Upper lobe of left lung (tissue), 6 donors: ENCODE data around the gene NKAPL. TPM values are rescaled to one million over a fixed set of nuclear protein-coding genes. Genes with fewer than 3 reads are reported as not detected.
A peak's percentile ranks its signal among the peaks of the same experiment; 100 is the strongest.

Experiments used
- ATAC-seq, 2 donors: fragments of 200-7000 bp; cut with Tn5 transposase; one replicate each; pipeline ENCODE4 v1.9.1; 2022; ENCODE audit warnings: mild to moderate bottlenecking in 2 of 2, moderate library complexity in 2 of 2; ENCODE audit not compliant: low FRiP score in 2 of 2
- DNase-seq, 2 donors: peaks; one replicate each; pipeline ENCODE4 v3.0.0-alpha.2; 2019 to 2020
- H3K27ac ChIP-seq, 4 donors: fragments of 200-600 bp; sonication (generic); one replicate each; pipeline ENCODE4 v1.5.1; 2016 to 2019
- H3K27me3 ChIP-seq, 4 donors: fragments of 200-600 bp; sonication (generic); one replicate each; pipeline ENCODE4 v1.5.1; 2017 to 2019
- H3K36me3 ChIP-seq, 4 donors: fragments of 200-600 bp; sonication (generic); one replicate each; pipeline ENCODE4 v1.5.1; 2016 to 2019
- H3K4me1 ChIP-seq, 4 donors: fragments of 200-600 bp; sonication (generic); one replicate each; pipeline ENCODE4 v1.5.1; 2018 to 2019
- H3K4me3 ChIP-seq, 4 donors: fragments of 200-600 bp; sonication (generic); one replicate each; pipeline ENCODE4 v1.5.1; 2017 to 2019; ENCODE audit warnings: mild to moderate bottlenecking in 2 of 4, moderate library complexity in 1 of 4
- H3K9me3 ChIP-seq, 4 donors: fragments of 200-600 bp; sonication (generic); one replicate each; pipeline ENCODE4 v1.5.1; 2018 to 2019
- CTCF ChIP-seq, 6 experiments: fragments of 450-650 bp in 4 of 6; fragments of 200-600 bp in 2 of 6; sonication (generic) in 2 of 6; IDR thresholded peaks; one replicate each; pipeline ENCODE4 v1.5.1; 2016 to 2019; ENCODE audit warnings: antibody characterized with exemption in 6 of 6
- EP300 ChIP-seq, 4 donors: sonication (generic); formaldehyde crosslinking; IDR thresholded peaks; one replicate each; pipeline ENCODE4 v1.5.1; 2017; ENCODE audit warnings: antibody characterized with exemption in 4 of 4, control low read depth in 2 of 4
- POLR2A ChIP-seq, 4 donors: fragments of 450-650 bp; IDR thresholded peaks; one replicate each; pipeline ENCODE4 v1.5.1; 2016 to 2017; ENCODE audit warnings: antibody characterized with exemption in 4 of 4, mild to moderate bottlenecking in 2 of 4
- POLR2AphosphoS5 ChIP-seq, 2 donors: sonication (generic); formaldehyde crosslinking; IDR thresholded peaks; one replicate each; pipeline ENCODE4 v1.5.1; 2017; ENCODE audit warnings: antibody characterized with exemption in 2 of 2
- WGBS, 2 donors: methylation state at CpG; one replicate each; pipeline ENCODE4 v1.1.5; 2017 to 2018; 5-methylcytosine and 5-hydroxymethylcytosine counted together
- total RNA-seq, 6 donors: library from RNA; depleted of rRNA in 4 of 6; stranded (reverse); fragments of >200 nt in 4 of 6; gene quantifications; one replicate each; pipeline versions ENCODE4 v1.1.0 to v1.2.1, GENCODE V29; 2016 to 2021
- donor health status: DM: no; HTN: no; CAD: no; lungs with moderate emphysema.
- donor health status: DM: no; HTN: yes; CAD: no; lungs with severe emphysema.

Gene NKAPL
- total RNA-seq, 6 donors from 2014 or later, result 0.33 to 1.3 (median 0.70) TPM

GRCh38 chr6:28257042-28257441, 2.1 kb upstream of the NKAPL start:
- no peak overlapping the region for H3K4me3 ChIP-seq
- H3K4me1 ChIP-seq, result peaks cover 0 to 23% (median 13%) of the 10 kb centered on the region in 4 donors
- WGBS, 2 donors, result 0% methylated on average over 1 of the region's 1 CpG; no CpG with 5 or more reads in 1 of the 2 donors
- no peaks in the 10 kb centered on the region for H3K27me3 ChIP-seq
- no peak for TF ChIP-seq POLR2AphosphoS5 (IDR thresholded peaks at IDR 0.05)
- TF ChIP-seq POLR2A (IDR thresholded peaks at IDR 0.05), result no peak
- no peak for TF ChIP-seq CTCF (IDR thresholded peaks at IDR 0.05)
- no peak for TF ChIP-seq EP300 (IDR thresholded peaks at IDR 0.05)
- ATAC-seq (no peak), DNase-seq (no peak)
- H3K9me3 ChIP-seq, result peaks cover 0 to 5% (median 2%) of the 10 kb centered on the region in 4 donors
- no peaks in the 10 kb centered on the region for H3K36me3 ChIP-seq
- no peak overlapping the region for H3K27ac ChIP-seq

GRCh38 chr6:28263922-28264321, 4.8 kb downstream of the NKAPL start:
- no peaks in the 10 kb centered on the region for H3K36me3 ChIP-seq
- H3K27me3 ChIP-seq, result no peaks in the 10 kb centered on the region
- DNase-seq (no peak), ATAC-seq (no peak)
- H3K27ac ChIP-seq, result no peak overlapping the region
- peaks cover 0 to 5% (median 2%) of the 10 kb centered on the region in 4 donors for H3K9me3 ChIP-seq
- no peak overlapping the region for H3K4me3 ChIP-seq
- TF ChIP-seq EP300 (IDR thresholded peaks at IDR 0.05), result no peak
- no peak for TF ChIP-seq POLR2AphosphoS5 (IDR thresholded peaks at IDR 0.05)
- no peak for TF ChIP-seq CTCF (IDR thresholded peaks at IDR 0.05)
- no peak for TF ChIP-seq POLR2A (IDR thresholded peaks at IDR 0.05)
- 27 to 35% methylated on average over 2 of the region's 2 CpGs for WGBS, 2 donors
- peaks cover 6 to 21% (median 16%) of the 10 kb centered on the region in 4 donors for H3K4me1 ChIP-seq

GRCh38 chr6:28264834-28265401, 5.8 kb downstream of the NKAPL start:
- Histone ChIP-seq H3K27me3 (no peaks in the 10 kb centered on the region), H3K4me3 (no peak overlapping the region), H3K27ac (no peak overlapping the region), H3K36me3 (no peaks in the 10 kb centered on the region), H3K4me1 (peaks cover 6 to 26% (median 14%) of the 10 kb centered on the region in 4 donors), H3K9me3 (no peaks in the 10 kb centered on the region)
- DNase-seq (no peak), ATAC-seq (no peak)
- no peak for TF ChIP-seq EP300 (IDR thresholded peaks at IDR 0.05)
- no peak for TF ChIP-seq POLR2AphosphoS5 (IDR thresholded peaks at IDR 0.05)
- no peak for TF ChIP-seq POLR2A (IDR thresholded peaks at IDR 0.05)
- no peak for TF ChIP-seq CTCF (IDR thresholded peaks at IDR 0.05)
- WGBS, 2 donors, result 60 to 62% methylated on average over 4 of the region's 4 CpGs

- ATAC-seq (no peak), DNase-seq (no peak)
- no peak for TF ChIP-seq POLR2AphosphoS5 (IDR thresholded peaks at IDR 0.05)
- TF ChIP-seq EP300 (IDR thresholded peaks at IDR 0.05), result no peak
- TF ChIP-seq CTCF (IDR thresholded peaks at IDR 0.05), result no peak
- no peak for TF ChIP-seq POLR2A (IDR thresholded peaks at IDR 0.05)
- Histone ChIP-seq H3K27me3 (no peaks in the 10 kb centered on the region), H3K36me3 (no peaks in the 10 kb centered on the region), H3K27ac (peak overlapping the region; percentile 63 to 86 (median 83)), H3K4me1 (peaks cover 6 to 26% (median 14%) of the 10 kb centered on the region in 4 donors), H3K9me3 (no peaks in the 10 kb centered on the region), H3K4me3 (peak overlapping the region in 3 of 4 donors; percentile 52 to 75 (median 75))
- 5 to 6% methylated on average over 5 of the region's 5 CpGs for WGBS, 2 donors
These were observed 7.5 kb downstream of the NKAPL start for GRCh38 chr6:28266563-28266961.
